Right lung (tissue), 10 donors: ENCODE measurements around the gene RAI1. TPM values are rescaled to one million over a fixed set of nuclear protein-coding genes. Genes with fewer than 3 reads are reported as not detected.
A peak's percentile ranks its signal among the peaks of the same experiment; 100 is the strongest.
"Not testable (repeated sequence)": the region's sequence is repeated elsewhere in the genome, so short reads cannot be mapped to it uniquely, and the experiment has no call there.

ENCODE experiments used
- DNase-seq, 2 donors: peaks; one replicate each; pipeline ENCODE4 v3.0.0-alpha.2; 2013
- long read RNA-seq, 8 donors: transcript quantifications; one replicate each; lab custom pipeline, GENCODE V29; 2026
- polyA plus RNA-seq, 5 donors: library from polyadenylated mRNA; unstranded; fragments of 120-200 nt; gene quantifications; one replicate each; pipeline versions ENCODE4 v1.2.1 to v1.2.3, GENCODE V29; 2013; ENCODE audit warnings: inconsistent platforms in 1 of 5, low replicate concordance in 1 of 5; ENCODE audit not compliant: insufficient read length in 5 of 5, insufficient read depth in 1 of 5

RAI1 gene, protein sequence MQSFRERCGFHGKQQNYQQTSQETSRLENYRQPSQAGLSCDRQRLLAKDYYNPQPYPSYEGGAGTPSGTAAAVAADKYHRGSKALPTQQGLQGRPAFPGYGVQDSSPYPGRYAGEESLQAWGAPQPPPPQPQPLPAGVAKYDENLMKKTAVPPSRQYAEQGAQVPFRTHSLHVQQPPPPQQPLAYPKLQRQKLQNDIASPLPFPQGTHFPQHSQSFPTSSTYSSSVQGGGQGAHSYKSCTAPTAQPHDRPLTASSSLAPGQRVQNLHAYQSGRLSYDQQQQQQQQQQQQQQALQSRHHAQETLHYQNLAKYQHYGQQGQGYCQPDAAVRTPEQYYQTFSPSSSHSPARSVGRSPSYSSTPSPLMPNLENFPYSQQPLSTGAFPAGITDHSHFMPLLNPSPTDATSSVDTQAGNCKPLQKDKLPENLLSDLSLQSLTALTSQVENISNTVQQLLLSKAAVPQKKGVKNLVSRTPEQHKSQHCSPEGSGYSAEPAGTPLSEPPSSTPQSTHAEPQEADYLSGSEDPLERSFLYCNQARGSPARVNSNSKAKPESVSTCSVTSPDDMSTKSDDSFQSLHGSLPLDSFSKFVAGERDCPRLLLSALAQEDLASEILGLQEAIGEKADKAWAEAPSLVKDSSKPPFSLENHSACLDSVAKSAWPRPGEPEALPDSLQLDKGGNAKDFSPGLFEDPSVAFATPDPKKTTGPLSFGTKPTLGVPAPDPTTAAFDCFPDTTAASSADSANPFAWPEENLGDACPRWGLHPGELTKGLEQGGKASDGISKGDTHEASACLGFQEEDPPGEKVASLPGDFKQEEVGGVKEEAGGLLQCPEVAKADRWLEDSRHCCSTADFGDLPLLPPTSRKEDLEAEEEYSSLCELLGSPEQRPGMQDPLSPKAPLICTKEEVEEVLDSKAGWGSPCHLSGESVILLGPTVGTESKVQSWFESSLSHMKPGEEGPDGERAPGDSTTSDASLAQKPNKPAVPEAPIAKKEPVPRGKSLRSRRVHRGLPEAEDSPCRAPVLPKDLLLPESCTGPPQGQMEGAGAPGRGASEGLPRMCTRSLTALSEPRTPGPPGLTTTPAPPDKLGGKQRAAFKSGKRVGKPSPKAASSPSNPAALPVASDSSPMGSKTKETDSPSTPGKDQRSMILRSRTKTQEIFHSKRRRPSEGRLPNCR (N-terminal part only)
- polyA plus RNA-seq, result 10 to 100 TPM; 24.0 to 37.7 (median 35.8) TPM
- long read RNA-seq, donor 1, transcript RAI1-206 (2 exons, 489 nt), result major isoform, 7 of 58 reads
- long read RNA-seq, donor 1, partial matches to known transcripts, result 51 of 58 reads
- long read RNA-seq, donor 1, other reads (novel, unspliced or antisense), result 0 of 58 reads
- long read RNA-seq, donor 2, partial matches to known transcripts, result 11 of 13 reads
- long read RNA-seq, donor 2, other reads (novel, unspliced or antisense), result 0 of 13 reads
- long read RNA-seq, donor 3, partial matches to known transcripts, result 45 of 47 reads
- long read RNA-seq, donor 3, other reads (novel, unspliced or antisense), result 0 of 47 reads
- long read RNA-seq, donor 4, partial matches to known transcripts, result 19 of 20 reads
- long read RNA-seq, donor 4, other reads (novel, unspliced or antisense), result 0 of 20 reads
- long read RNA-seq, donor 5, partial matches to known transcripts, result 44 of 45 reads
- long read RNA-seq, donor 5, other reads (novel, unspliced or antisense), result 0 of 45 reads
- long read RNA-seq, donor 6, full-length matches to known transcripts, result 6 of 26 reads
- long read RNA-seq, donor 6, partial matches to known transcripts, result 20 of 26 reads
- long read RNA-seq, donor 6, other reads (novel, unspliced or antisense), result 0 of 26 reads
- long read RNA-seq, donor 7, partial matches to known transcripts, result 37 of 41 reads
- long read RNA-seq, donor 7, other reads (novel, unspliced or antisense), result 0 of 41 reads
- long read RNA-seq, donor 8, partial matches to known transcripts, result 0 of 4 reads
- long read RNA-seq, donor 8, other reads (novel, unspliced or antisense), result 0 of 4 reads

GRCh38 chr17:17681187-17681743, at the start of gene RAI1:
Gene RAI1, plus strand, starts transcription at chr17:17681458. Its CDS starts 111,491 bp downstream, at chr17:17792949.
- peak; percentile 83 to 84 for DNase-seq

GRCh38 chr17:17632690-17633089, 48.6 kb upstream of the RAI1 start:
- not testable (repeated sequence) for DNase-seq

GRCh38 chr17:17633310-17633709, 47.9 kb upstream of the RAI1 start:
- DNase-seq, result no peak

GRCh38 chr17:17635126-17635525, 46.1 kb upstream of the RAI1 start:
- no peak for DNase-seq

- not testable (repeated sequence) for DNase-seq
Observed at GRCh38 chr17:17635537-17636271, 45.6 kb upstream of the RAI1 start.

DNA sequence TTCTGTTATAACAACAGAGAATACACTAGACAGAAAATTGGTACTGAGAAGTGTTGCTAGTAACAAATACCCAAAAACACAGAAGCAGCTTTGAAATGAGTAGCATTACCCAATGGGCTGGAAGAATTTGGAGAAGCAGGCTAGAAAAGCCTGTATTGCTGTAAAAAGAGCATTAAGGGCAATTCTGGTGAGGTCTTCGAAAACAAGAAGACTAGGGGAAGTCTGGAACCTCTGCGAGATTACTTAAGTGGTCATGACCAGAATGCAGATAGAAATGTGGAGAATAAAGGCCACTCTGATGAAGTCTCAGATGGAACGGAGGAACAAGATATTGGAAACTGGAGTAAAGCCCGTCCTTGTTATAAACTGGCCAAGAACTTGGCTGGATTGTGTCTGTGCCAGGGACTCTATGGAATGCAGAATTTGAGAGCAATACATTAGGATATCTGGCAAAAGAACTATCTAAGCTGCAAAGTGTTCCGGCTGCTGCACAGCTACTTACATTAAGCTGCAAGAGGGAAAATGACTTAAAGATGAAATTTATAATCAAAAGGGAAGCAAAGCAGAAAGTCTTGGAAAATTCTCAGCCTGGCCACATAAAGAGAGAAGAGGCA, 44.9 kb upstream of the RAI1 start:
- DNase-seq, result peak; percentile 65 to 72

DNA sequence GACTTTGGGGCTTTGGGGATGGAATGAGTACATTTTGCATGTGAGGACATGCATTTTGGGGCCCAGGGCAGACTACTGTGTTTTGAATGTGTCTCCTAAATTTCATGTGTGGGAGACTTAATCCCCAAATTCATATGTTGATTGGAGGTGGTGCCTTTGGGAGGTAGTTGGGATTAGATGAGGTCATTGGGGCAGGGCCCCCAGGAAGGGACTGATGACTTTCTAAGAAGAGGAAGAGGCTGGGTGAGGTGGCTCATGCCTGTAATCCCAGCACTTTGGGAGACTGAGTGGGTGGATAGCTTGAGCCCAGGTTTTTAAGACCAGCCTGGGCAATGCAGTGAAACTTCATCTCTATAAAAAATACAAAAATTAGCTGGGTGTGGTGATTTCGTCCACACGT, 42.8 kb upstream of the RAI1 start:
- DNase-seq, result no peak

DNA sequence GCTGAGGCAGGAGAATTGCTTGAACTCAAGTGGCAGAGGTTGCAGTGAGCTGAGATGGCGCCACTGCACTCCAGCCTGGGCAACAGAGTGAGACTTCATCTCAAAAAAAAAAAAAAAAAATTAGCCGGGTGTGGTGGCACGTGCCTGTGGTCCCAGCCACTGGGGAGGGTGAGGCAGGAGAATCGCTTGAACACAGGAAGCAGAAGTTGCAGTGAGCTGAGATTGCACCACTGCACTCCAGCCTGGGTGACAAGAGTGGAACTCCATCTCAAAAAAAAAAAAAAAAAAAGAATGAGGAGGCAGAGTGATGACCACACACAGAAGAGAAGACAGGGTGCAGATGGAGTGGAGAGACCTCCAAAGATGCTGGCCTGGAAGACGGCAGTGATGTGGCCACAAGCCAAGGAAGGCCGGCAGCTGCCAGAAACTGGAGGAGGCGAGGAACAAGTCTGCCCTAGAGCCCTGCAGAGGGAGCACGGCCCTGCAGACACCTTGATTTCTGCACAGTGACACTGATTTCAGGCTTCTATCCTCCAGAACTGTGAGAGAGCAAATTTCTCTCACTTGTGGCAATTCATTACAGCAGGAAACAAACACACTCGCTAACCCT, 41.5 kb upstream of the RAI1 start:
- not testable (repeated sequence) for DNase-seq

DNA sequence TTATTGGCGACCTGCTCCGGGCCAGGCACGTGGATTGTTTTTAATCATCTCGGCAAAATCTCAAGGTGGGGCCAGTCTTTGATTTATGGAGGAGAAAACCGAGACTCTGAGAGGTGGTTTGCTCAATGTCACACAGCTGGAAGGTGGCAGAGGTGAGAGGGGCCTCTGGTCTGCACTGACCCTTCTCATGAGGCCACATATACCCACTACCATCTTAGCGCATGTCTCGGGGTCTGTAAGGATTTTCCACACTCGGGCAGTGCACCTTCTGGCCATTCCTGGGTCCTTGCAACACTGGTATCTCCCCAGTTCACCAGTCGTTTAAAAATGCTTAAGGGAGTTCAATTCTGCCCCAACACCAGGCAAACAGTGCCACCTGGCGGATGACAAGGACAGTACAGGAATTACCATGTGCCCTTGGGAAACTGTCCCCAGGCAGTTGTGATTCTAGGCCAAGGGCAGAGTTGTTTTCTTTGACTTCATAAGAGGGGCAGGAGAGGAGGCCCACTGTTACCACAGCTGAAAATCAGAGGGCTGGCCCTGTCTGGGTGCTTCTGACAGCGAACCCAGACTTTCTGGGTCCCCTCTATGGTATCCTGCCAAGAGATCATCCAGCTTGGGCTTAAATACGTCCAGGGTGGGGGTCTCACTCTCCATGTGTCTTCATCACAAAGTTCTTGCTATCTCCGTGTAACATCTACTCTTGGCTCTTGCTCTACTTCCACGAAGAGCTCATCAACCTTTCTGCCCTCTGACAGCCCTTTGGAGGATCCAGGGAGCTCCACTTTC, 39.4 kb upstream of the RAI1 start:
- DNase-seq, result peak in 1 of 2 donors; percentile 81

DNA sequence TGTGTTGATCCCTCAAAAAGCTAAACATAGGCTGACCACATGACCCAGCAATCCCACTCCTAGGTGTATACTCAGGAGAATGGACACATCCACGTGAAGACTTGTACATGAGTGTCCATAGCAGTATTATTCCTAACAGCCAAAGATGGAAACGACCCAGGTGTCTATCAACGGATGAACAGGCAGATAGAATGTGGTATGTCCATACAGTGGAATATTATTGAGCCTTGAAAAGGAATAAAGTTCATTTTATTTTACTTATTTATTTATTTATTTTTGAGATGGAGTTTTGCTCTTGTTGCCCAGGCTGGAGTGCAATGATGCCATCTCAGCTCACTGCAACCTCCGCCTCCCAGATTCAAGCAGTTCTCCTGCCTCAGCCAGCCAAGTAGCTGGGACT, 36.1 kb upstream of the RAI1 start:
- not testable (repeated sequence) for DNase-seq

- DNase-seq, result no peak
Observed at GRCh38 chr17:17645961-17646360, 35.3 kb upstream of the RAI1 start.

DNA sequence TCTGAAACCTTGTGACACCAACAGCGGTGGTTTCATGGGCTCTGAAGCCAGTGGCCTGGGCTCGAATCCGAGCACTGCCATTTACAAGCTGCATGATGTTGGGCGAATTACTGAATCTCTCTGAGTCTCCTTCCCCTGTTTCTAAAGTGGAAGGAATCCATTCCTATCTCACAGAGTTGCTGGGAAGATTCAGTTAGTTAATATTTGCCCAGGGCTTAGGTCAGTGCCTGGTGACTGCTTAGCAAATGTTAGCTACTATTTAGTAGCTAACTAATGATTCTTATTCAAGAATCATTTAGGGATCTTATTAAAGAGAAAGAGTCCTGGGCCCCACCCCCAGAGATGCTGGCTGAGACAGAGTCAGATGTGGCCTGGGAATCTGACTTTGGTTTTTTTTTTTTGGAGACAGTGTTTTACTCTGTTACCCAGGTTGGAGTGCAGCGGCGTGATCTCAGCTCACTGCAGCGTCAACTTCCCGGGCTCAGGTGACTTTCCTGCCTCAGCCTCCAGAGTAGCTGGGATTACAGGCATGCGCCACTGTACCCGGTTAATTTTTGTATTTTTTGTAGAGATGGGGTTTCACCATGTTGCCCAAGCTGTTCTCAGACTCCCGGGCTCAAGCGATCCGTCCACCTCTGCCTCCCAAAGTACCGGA, 33.6 kb upstream of the RAI1 start:
- DNase-seq, result no peak

DNA sequence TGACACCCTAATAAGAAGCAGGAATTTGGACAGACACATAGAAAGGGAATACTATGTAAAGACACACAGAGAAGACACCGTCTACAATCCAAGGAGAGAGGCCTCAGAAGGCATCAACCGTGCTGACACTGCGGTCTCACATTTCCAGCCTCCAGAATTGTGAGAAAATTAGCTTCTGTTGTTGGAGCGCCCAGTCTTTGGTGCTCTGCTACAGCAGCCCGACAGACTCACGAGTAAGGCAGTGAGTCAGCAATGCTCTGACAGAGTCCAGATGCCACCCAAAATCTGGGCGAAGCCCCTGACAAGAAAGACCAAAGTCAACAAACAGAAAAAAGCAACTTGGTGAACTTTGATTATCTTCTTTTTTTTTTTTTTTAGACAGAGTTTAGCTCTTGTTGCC, 32.5 kb upstream of the RAI1 start:
- DNase-seq, result no peak

- DNase-seq, result no peak
Observed at GRCh38 chr17:17650959-17651358, 30.3 kb upstream of the RAI1 start.

DNA sequence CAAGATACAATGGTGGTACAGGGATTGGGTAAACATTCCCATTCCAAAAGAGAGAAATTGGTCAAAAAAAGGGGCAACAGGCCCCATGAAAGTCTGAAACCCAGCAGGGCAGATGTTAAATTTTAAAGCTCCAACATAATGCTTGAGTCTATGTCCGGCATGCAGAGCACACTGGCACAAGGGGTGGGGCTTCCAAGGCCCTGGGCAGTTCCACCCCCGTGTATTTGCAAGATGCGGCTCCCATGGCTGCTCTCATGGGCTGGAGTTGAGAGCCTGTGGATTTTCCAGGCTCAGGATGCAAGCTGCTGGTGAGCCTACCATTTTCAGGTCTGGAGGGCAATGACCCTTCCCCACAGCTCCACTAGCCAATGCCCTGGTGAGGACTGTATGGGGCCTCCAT, 27.9 kb upstream of the RAI1 start:
- no peak for DNase-seq

- DNase-seq, result no peak
Observed at GRCh38 chr17:17659340-17659739, 21.9 kb upstream of the RAI1 start.

DNA sequence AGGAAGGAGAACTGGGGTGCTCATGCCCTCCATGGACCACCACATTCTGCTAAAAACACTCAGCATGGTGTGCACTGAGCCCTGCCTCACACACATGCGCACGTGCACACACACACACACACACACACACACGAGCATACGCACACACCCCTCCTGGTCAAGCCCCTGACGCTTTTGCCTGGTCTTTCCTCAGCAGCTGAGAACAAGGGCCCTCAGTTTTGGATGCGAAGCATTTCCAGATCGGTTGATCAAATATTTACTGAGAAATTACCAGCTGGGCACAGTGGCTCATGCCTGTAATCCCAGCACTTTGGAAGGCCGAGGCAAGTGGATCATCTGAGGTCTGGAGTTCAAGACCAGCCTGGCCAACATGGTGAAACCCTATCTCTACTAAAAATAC, 20.1 kb upstream of the RAI1 start:
- no peak for DNase-seq
